ENCODE data around the gene TUBB2A. TPM values are rescaled to one million over a fixed set of nuclear protein-coding genes. Genes with fewer than 3 reads are reported as not detected.
"Not testable (repeated sequence)": the region's sequence is repeated elsewhere in the genome, so short reads cannot be mapped to it uniquely, and the experiment has no call there.

Gene TUBB2A
- total RNA-seq, 2 donors from 2014 or later, result 17.2 to 39.6 TPM

GRCh38 chr6:3186974-3187382 is 29.6 kb upstream of the TUBB2A start:
- TF ChIP-seq POLR2AphosphoS5 (IDR thresholded peaks at IDR 0.05) (no peak), POLR2A (IDR thresholded peaks at IDR 0.05) (no peak), CTCF (IDR thresholded peaks at IDR 0.05) (no peak)
- Histone ChIP-seq H3K4me3 (no peak overlapping the region), H3K9me3 (no peaks in the 10 kb centered on the region), H3K36me3 (no peaks in the 10 kb centered on the region), H3K4me1 (replicated peaks) (no peaks in the 10 kb centered on the region), H3K27me3 (replicated peaks; ENCODE audit: insufficient read depth) (no peaks in the 10 kb centered on the region), H3K27ac (no peak overlapping the region)
- WGBS, result 96% methylated on average over 3 of the region's 3 CpGs
- intact Hi-C loops (cut with DNase I), result no loop called here
- no peak for DNase-seq (ENCODE audit: low spot score)

- WGBS, result 84% methylated on average over 4 of the region's 4 CpGs
- no peak overlapping the region for H3K27ac ChIP-seq
- H3K4me1 ChIP-seq (replicated peaks), result no peaks in the 10 kb centered on the region
- no peak for TF ChIP-seq POLR2A (IDR thresholded peaks at IDR 0.05)
- no peak for TF ChIP-seq CTCF (IDR thresholded peaks at IDR 0.05)
- TF ChIP-seq POLR2AphosphoS5 (IDR thresholded peaks at IDR 0.05), result no peak
- H3K27me3 ChIP-seq (replicated peaks; ENCODE audit: insufficient read depth), result no peaks in the 10 kb centered on the region
- no peaks in the 10 kb centered on the region for H3K36me3 ChIP-seq
- H3K9me3 ChIP-seq, result no peaks in the 10 kb centered on the region
- intact Hi-C loops (cut with DNase I), result no loop called here
- H3K4me3 ChIP-seq, result no peak overlapping the region
- DNase-seq (ENCODE audit: low spot score), result no peak
These were observed 25.7 kb upstream of the TUBB2A start for GRCh38 chr6:3183066-3183465.

- intact Hi-C loops (cut with DNase I), result no loop called here
- H3K27ac ChIP-seq, result no peak overlapping the region
- no peak overlapping the region for H3K4me3 ChIP-seq
- no peak for DNase-seq (ENCODE audit: low spot score)
- no peaks in the 10 kb centered on the region for H3K27me3 ChIP-seq (replicated peaks; ENCODE audit: insufficient read depth)
- H3K36me3 ChIP-seq, result no peaks in the 10 kb centered on the region
- WGBS, result 72% methylated on average over 2 of the region's 2 CpGs
- TF ChIP-seq POLR2A (IDR thresholded peaks at IDR 0.05), result no peak
- TF ChIP-seq POLR2AphosphoS5 (IDR thresholded peaks at IDR 0.05), result no peak
- no peak for TF ChIP-seq CTCF (IDR thresholded peaks at IDR 0.05)
- H3K4me1 ChIP-seq (replicated peaks), result no peaks in the 10 kb centered on the region
- H3K9me3 ChIP-seq, result no peaks in the 10 kb centered on the region
These were observed 23.8 kb upstream of the TUBB2A start for GRCh38 chr6:3181105-3181504.

GRCh38 chr6:3179945-3180344 is 22.6 kb upstream of the TUBB2A start:
- 80% methylated on average over 6 of the region's 8 CpGs for WGBS
- H3K27me3 ChIP-seq (replicated peaks; ENCODE audit: insufficient read depth); H3K4me3 ChIP-seq; H3K4me1 ChIP-seq (replicated peaks); H3K9me3 ChIP-seq; DNase-seq (ENCODE audit: low spot score); intact Hi-C loops (cut with DNase I); H3K27ac ChIP-seq; H3K36me3 ChIP-seq: not testable (repeated sequence)

- H3K27ac ChIP-seq; intact Hi-C loops (cut with DNase I); H3K27me3 ChIP-seq (replicated peaks; ENCODE audit: insufficient read depth); H3K9me3 ChIP-seq; H3K36me3 ChIP-seq; H3K4me1 ChIP-seq (replicated peaks); H3K4me3 ChIP-seq: not testable (repeated sequence)
- 55% methylated on average over 8 of the region's 8 CpGs for WGBS
- peak; percentile 42 for TF ChIP-seq POLR2AphosphoS5 (IDR thresholded peaks at IDR 0.05)
- DNase-seq (ENCODE audit: low spot score), result peak; percentile 36
These were observed 21.3 kb upstream of the TUBB2A start for GRCh38 chr6:3178666-3179065.

GRCh38 chr6:3176562-3177355 is 19.4 kb upstream of the TUBB2A start:
- intact Hi-C loops (cut with DNase I), result no loop called here
- no peak overlapping the region for H3K4me3 ChIP-seq
- no peaks in the 10 kb centered on the region for H3K9me3 ChIP-seq
- DNase-seq (ENCODE audit: low spot score), result no peak
- TF ChIP-seq CTCF (IDR thresholded peaks at IDR 0.05) (no peak), POLR2AphosphoS5 (IDR thresholded peaks at IDR 0.05) (no peak), POLR2A (IDR thresholded peaks at IDR 0.05) (no peak)
- H3K4me1 ChIP-seq (replicated peaks), result no peaks in the 10 kb centered on the region
- H3K27me3 ChIP-seq (replicated peaks; ENCODE audit: insufficient read depth), result no peaks in the 10 kb centered on the region
- no peaks in the 10 kb centered on the region for H3K36me3 ChIP-seq
- 85% methylated on average over 22 of the region's 22 CpGs for WGBS
- H3K27ac ChIP-seq, result no peak overlapping the region

Data from prostate gland (tissue), 2 donors.